GM08714 (cell line): ENCODE results near the gene FGFBP1.

Source experiments
- H3K4me3 ChIP-seq: fragments of 200-500 bp; sonication (Bioruptor generic); 2 replicates; pipeline ENCODE4 v1.5.1; 2014; ENCODE audit warnings: mild to moderate bottlenecking, low read length, inconsistent platforms
- ZNF274 ChIP-seq: IDR thresholded peaks from 2 replicates; pipeline ENCODE4 v1.6.1; 2012; ENCODE audit warnings: mild to moderate bottlenecking, low read depth, low read length

The FGFBP1 gene

GRCh38 chr4:15938640-15939039 lies at the start of gene FGFBP1:
TSS of gene FGFBP1 (minus strand) at chr4:15938740. CDS start at chr4:15936632, 2,108 bp downstream.
- no peak for TF ChIP-seq ZNF274
- no peak within 1 kb of the TSS for H3K4me3 ChIP-seq

- H3K4me3 ChIP-seq = no peak overlapping the region
- TF ChIP-seq ZNF274 = no peak
These were observed 49.7 kb upstream of the FGFBP1 start for GRCh38 chr4:15988222-15988621.

GRCh38 chr4:15986907-15987306 lies 48.4 kb upstream of the FGFBP1 start:
- no peak overlapping the region for H3K4me3 ChIP-seq
- no peak for TF ChIP-seq ZNF274

GRCh38 chr4:15983610-15984009 lies 45.1 kb upstream of the FGFBP1 start:
- TF ChIP-seq ZNF274 = no peak
- no peak overlapping the region for H3K4me3 ChIP-seq

DNA sequence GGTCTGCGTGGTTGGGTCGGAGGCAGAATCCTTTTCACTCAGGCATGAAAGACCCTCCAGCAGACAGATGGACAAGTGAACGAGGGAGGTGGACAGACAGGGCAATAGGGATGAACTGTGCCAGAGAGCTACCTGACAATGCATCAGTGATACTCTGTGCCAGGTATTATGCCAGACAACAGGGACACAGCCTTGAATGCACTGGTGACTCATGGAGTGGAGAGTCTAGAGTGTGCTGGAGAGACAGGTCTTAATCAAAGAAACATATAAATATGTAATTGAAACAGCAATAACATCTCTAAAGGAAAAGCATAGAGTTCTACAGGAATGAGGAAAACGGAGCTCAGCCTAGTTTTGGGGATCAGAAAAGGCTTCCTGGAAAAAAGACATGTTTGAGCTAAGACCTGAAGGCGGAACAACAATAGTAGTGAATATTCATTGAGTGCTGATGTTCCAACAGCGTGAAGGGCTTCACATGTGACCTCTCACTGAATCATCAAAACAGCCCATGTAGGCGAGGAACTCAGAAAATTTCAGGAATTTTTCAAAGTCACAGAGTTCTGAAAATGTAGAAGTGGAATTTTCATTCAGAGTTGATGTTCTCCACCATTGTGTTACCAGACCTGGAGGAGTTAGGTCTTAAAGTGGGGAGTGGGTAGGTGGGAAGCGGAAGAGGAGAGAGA lies 44.4 kb upstream of the FGFBP1 start:
- no peak overlapping the region for H3K4me3 ChIP-seq
- TF ChIP-seq ZNF274 = no peak

- no peak overlapping the region for H3K4me3 ChIP-seq
- no peak for TF ChIP-seq ZNF274
These were observed 38.2 kb upstream of the FGFBP1 start for GRCh38 chr4:15976456-15977447.

GRCh38 chr4:15971068-15971801 lies 32.7 kb upstream of the FGFBP1 start:
- no peak for TF ChIP-seq ZNF274

DNA sequence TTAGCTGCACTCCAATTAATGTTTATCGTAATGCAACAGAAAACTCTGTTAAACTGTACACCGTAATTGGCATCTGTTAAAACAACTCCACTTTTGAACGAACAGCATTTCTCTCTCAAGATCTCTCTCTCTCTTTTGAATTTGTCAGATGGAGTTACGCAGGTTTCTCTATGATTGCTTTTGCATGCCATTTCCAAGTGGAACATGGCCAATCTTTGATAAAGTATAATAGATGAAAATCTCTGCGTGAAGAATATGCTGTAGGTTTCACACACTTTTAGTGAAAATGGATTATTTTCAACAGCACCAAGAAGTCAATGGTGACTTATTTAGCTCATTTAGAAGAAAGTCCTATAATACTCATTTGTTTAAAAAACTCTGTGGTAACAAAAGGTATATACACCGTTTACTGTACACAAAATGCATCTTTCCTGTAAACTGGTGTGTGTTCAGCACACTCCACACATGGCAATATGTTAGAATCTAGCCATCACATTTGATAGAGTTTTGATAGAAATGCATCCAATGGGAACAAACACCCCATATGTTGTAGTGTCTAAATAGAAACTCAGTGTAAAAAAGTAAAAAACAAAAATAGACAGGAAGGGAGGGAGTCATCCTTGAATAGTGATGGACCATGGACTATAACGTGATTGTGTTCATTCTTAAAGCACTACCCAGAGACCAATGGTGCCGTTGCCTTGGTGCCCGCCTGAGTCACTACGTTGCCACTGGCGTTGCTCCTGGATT lies 30.2 kb upstream of the FGFBP1 start:
- TF ChIP-seq ZNF274 = no peak
- no peak overlapping the region for H3K4me3 ChIP-seq

More at GRCh38 chr4:15971068-15971801, 32.7 kb upstream of the FGFBP1 start:
- no peak overlapping the region for H3K4me3 ChIP-seq

GRCh38 chr4:15965325-15965724 lies 26.8 kb upstream of the FGFBP1 start:
- no peak for TF ChIP-seq ZNF274
- H3K4me3 ChIP-seq = no peak overlapping the region

DNA sequence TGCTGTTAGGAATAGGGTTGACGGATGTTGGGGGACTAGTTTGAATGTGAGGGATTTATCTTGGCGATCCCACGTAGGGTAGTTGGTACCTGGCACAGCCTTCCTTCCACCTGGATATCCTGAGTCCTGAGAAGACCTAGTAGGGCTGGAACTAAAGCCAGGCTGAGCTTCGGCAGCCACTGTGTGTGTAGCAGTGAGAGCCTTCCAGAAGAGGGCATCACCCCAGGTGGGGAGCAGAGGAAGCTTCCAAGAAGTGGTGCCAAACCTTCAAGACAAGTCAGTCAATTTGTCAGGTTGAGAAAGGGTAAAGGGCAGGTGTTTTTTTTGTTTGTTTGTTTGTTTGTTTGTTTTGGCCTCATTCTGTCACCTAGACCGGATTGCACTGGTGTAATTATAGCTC lies 25.6 kb upstream of the FGFBP1 start:
- TF ChIP-seq ZNF274 = no peak
- H3K4me3 ChIP-seq = no peak overlapping the region

- H3K4me3 ChIP-seq = no peak overlapping the region
- no peak for TF ChIP-seq ZNF274
These were observed 25.0 kb upstream of the FGFBP1 start for GRCh38 chr4:15963576-15963975.

- TF ChIP-seq ZNF274 = no peak
- no peak within 1 kb of the TSS for H3K4me3 ChIP-seq
These were observed 24.5 kb upstream of the FGFBP1 start, which contains the start of gene FGFBP2 for GRCh38 chr4:15963001-15963451. TSS of gene FGFBP2 (minus strand) at chr4:15963175. CDS start at chr4:15963129, 46 bp downstream.

- no peak for TF ChIP-seq ZNF274
- no peak overlapping the region for H3K4me3 ChIP-seq
These were observed 23.4 kb upstream of the FGFBP1 start for GRCh38 chr4:15961781-15962510.
